NCI-H1694 (cell line): Measurements from ENCODE around the gene SIVA1.
"Not testable (repeated sequence)": the region's sequence is repeated elsewhere in the genome, so short reads cannot be mapped to it uniquely, and the experiment has no call there.

Experiments
- DNase-seq: peaks from one replicate; lab custom pipeline; 2025; lab: John Stamatoyannopoulos, UW

Gene SIVA1

DNA sequence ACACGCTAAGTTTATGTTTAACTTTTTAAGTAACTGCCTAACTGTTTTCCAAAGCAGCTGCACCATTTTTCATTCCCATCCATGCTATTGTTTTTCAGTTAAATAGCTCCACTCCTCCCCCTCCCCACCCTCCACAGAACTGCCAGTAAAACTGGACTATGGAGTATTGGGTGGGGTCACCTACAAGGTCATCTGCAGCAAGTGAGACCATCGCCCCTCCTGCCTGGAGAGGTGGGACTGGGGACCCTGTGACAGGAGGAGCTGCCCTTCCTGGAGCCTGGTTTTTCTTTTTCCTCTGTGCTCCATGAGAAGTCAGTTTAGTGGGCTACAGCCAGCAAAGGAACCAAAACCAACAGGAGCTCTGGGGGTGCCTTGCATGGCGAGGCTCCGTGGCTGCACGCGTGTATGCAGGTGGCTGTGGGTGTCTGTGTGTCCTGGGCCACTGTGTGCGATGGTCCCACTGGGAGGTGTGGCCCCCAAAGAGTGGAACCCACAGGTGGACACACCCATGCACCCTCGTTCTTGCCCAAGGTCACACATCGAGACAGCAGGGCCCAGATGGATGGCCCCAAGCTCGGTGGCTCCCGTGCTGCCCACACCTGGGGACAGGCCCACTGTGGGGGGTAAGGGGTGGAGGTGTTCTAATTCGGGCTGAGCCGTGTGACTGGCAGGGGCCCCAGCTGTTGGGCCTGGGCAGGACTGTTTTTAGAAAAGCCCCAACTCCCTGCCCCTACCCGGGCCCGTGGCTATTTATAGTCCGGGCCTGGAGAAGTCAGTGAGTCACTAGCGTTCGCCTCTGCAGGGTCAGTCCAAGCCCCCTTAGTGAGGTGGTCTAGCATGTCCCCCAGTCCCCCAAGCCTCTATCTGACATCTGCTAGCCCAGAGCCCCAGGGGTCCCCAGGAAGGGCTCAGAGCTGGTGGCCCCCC is 31.2 kb upstream of the SIVA1 start:
- no peak for DNase-seq

GRCh38 chr14:104722938-104723650 is 29.9 kb upstream of the SIVA1 start:
- no peak for DNase-seq

DNA sequence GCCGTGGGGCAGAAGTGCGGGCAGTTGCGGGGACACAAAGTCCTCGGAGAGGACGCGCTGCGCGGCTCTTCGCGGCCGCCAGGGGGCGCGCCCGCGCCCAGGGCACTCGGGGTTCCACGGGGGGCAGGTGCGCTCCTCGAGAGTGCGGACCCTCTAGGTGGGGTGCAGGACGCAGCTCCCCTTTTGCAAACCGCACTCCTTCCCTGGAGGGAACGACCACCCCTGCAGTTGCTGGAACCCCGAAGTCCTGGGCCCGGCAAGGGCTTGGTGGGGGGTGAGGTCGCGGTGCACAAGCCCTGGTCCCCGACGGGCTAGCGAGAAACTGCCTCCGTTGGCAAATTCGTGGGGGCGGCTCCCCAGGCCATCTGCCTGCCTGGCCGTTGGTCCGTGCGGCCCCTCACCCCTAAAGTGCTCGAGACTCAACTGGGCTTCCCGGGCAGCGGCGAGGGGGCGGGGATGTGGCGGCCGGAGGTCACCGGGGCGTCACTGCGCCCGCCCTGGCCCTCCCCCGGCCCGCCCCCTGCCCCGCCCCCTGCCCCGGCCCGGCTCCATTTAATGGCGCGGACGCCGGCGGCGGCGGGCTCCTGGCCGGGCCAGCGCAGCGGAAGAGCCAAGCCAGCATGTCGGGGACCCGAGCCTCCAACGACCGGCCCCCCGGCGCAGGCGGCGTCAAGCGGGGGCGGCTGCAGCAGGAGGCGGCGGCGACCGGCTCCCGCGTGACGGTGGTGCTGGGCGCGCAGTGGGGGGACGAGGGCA is 29.1 kb upstream of the SIVA1 start, which contains the start of gene ADSS1:
Gene ADSS1, plus strand, starts transcription at position 579 of the 756 bp plus-strand sequence. Its CDS starts 42 bp downstream, at position 621.
- no peak for DNase-seq

- DNase-seq = no peak
These were observed 28.5 kb upstream of the SIVA1 start for GRCh38 chr14:104724407-104724980.

DNA sequence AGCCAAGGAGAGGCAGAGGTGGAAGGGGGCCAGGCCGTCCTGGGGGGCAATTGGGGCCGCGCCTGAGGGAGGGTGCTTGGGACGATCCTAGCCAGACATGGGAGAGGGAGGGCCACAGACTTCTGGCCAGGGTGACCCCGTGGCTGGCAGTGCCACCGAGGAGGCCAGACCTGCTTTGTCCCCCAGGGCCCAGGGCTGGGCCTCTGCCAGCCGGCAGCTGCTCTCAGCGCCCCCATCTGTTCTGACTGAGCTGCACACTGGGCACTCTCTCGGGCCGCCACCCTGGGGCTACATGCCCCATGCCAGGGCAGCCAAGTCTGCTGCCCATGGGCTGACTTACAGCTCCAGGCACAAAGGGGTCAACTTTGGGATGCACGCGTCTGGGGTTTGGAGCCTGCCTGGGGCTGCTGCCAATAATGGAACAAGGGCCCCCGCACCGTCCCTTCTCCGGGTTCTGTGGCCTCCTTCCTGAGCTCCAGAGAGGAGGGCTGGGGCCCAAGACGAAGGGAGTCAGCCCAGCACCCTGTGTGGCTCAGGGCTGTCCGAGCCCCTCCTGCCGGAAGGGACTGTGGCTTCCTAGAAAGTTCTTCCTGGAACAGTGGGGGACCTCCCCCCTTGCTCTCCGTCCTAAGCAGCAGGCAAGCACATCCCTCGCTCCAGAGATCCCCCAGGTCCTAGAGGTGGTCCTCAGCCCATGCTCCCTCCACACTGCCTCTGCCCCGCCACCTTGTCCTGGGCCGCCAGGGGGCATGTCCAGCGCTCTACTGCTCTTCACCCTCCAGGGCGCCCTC is 27.8 kb upstream of the SIVA1 start:
- peak; percentile 34 for DNase-seq

GRCh38 chr14:104725772-104726548 is 27.0 kb upstream of the SIVA1 start:
- DNase-seq = no peak

GRCh38 chr14:104726600-104727451 is 26.1 kb upstream of the SIVA1 start:
- no peak for DNase-seq

- no peak for DNase-seq
These were observed 24.3 kb upstream of the SIVA1 start for GRCh38 chr14:104728631-104729030.

DNA sequence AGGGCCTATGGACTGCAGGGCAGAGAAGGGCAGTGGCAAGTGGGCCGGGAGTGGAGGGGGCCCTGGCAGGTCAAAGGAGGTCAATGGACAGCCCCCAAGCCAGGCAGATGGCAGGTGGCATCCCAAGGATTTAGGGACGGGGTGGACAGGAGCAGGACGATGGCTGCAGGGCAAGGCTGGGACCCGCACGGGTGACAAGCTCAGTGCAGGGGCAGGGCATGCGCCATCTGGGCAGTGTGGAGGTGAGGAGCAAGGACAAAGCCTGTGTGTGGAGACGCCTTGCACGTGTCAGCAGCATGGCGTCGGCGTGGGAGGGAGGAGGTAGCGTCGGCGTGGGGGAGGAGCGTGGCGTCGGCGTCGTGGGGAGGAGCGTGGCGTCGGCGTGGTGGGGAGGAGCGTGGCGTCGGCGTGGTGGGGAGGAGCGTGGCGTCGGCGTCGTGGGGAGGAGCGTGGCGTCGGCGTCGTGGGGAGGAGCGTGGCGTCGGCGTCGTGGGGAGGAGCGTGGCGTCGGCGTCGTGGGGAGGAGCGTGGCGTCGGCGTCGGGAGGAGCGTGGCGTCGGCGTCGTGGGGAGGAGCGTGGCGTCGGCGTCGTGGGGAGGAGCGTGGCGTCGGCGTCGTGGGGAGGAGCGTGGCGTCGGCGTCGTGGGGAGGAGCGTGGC is 23.6 kb upstream of the SIVA1 start:
- not testable (repeated sequence) for DNase-seq

DNA sequence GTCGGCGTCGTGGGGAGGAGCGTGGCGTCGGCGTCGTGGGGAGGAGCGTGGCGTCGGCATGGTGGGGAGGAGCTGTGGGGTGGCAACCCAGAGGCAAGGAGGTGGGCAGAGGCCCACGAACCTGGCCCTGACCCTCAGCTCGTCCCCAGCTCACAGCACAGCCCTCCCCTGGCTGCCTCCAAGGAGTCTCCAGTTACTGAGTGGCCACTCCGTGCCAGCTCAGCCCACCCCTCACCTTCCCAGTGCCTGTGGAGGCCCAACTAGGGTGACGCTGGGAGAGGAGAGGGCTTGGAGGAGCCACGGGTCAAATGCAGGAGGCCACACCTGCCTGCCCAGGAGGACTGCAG is 23.1 kb upstream of the SIVA1 start:
- DNase-seq = no peak

DNA sequence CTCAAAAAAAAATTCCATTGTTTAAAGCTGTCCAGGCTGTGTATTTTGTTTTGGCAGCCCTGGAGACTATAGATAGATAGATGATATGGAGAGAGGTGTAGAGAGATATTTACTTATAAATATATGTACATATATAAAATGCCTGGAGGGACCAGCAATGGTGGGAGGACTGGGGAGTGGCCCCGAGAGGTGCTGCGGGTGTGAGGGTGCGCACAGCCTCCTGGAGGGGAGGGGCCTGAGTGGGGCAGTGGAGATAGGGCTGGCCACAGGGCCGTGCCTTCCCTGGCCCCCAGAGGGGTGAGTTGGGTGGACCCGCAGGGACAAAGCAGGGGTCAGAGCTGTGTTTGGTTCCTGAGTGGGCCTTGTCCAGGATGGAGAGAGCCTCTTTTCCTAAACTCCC is 22.5 kb upstream of the SIVA1 start:
- no peak for DNase-seq

DNA sequence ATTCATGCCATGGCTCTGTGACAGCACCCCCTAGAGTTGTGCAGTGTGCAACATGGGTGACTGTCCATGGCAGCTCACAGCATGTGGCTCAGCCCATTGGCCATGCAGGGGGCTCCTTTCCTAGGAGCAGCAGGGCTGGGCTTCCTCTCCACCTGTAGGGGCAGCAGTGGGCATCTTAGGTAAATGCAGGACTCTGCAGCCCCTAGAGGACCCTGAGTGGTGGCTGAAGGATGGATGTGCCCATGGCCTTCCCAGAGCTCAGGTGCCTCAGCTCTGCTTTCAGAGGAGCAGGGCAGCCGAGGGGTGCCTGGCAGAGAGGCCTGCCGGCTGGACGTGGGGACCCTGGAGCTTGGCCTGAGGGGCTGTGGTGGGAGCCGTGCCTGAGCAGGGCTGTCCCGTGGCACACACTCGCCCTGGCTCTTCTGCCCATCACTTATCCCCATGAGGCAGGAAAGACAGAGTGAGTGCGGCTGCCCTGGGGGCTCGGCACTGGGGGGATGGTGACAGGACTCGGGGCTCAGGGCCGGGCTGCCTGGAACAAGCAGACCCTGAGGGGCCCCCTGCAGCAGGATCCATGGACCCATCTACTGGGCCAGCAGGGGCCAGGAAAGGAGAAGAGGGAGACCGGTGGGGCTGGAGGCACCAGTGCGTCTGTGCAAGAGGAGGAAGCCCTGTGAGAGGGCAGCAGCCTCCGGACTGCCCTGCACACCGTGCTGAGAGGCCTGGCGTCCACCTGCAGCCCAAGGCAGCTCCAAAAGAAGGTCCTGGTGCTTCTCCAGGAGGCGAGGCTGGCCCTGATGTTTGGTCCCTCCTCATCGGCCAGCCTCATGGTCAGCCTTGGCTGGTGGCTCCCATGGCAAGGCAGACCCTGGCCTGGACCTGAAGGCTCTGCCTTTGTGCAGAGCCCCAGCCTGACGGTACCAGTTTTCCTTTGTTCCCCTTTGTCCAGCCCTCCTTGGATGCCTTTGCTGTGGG is 21.3 kb upstream of the SIVA1 start:
- DNase-seq = peak; percentile 55

DNA sequence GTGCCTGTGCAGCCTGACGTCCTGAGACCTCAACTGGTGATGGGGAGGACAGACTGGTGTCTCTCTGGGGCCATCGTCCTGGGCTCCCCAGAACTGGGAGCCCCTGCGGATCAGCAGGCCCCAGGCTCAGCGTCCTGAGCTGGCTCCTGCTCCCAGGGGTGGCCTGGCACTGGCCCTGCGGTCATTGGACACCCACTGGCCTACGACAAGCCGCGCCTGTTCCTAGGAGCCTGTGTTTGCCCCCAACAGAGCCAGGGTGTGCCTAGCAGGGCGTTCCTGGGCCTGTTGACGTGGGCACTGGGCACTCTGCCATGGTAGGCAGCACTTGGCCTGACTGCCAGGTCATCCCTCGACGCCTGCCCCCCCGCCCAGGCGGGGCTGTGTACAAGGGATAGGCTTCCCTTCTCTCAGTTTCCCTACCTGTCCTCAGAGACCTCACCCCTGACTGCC is 20.6 kb upstream of the SIVA1 start:
- no peak for DNase-seq

DNA sequence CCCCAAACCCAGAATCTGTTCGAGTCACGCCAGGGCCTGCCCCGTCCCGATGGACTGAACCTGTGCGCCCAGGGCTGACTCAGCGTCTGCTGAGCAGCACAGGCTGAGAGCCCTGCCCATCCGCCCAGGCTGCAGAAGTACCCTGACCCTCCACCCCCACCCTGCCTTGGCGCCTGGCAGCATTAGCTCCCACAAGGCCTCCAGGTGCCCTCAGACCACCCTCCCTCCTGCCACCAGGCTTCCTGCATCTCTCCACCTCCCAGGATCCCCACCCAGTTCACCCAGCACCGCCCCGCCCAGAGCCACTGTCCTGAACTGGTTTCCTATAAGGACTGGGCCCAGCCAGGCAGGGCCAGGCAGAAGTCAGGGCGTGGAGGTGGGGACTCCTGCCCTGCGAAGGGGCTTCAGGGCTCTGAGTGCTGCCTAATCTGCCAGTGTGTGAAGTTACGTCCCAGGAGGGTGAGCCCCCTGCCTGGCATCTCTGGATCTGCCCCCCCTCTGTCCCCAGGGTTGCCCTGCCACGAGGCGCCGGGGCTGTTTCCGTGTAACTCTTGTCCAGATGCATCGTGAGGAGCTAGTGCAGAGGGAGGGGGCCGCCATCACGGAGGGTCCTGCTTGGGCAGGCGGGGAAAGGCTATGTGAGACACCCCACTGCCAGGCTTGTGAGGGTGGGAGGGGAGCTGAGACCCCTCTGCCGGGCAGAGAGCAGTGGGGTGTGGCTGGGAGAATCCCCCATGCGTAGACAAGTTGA is 19.8 kb upstream of the SIVA1 start:
- DNase-seq = no peak

- DNase-seq = no peak
These were observed 18.8 kb upstream of the SIVA1 start for GRCh38 chr14:104734051-104734587.

- no peak for DNase-seq
These were observed 18.4 kb upstream of the SIVA1 start for GRCh38 chr14:104734601-104734990.
